Neural progenitor cell (in vitro differentiated cells): ENCODE measurements around the gene TPSAB1.

Source experiments
- CTCF ChIP-seq: fragments of 200-600 bp; sonication (generic); IDR thresholded peaks from 2 replicates; pipeline ENCODE4 v1.5.1; 2017; ENCODE audit warnings: antibody characterized with exemption, mild to moderate bottlenecking
- EZH2 ChIP-seq: fragments of 200-600 bp; sonication (generic); IDR thresholded peaks from 2 replicates; pipeline ENCODE4 v1.6.1; 2017; ENCODE audit warnings: antibody characterized with exemption, mild to moderate bottlenecking, moderate library complexity

GRCh38 chr16:1218061-1218929 lies 22.2 kb upstream of the TPSAB1 start:
- TF ChIP-seq CTCF (no peak), EZH2 (no peak)
